GM20431 (cell line): ENCODE measurements around the gene SHISAL1.

Source experiments
- in situ Hi-C: fragments of 300-500 bp; cut with MseI, MboI; formaldehyde crosslinking; loops from one replicate; pipeline ENCODE4 v1.15.0; 2020; ENCODE audit warnings: low sequenced_read_pairs; ENCODE audit not compliant: unreplicated experiment

Gene SHISAL1

DNA sequence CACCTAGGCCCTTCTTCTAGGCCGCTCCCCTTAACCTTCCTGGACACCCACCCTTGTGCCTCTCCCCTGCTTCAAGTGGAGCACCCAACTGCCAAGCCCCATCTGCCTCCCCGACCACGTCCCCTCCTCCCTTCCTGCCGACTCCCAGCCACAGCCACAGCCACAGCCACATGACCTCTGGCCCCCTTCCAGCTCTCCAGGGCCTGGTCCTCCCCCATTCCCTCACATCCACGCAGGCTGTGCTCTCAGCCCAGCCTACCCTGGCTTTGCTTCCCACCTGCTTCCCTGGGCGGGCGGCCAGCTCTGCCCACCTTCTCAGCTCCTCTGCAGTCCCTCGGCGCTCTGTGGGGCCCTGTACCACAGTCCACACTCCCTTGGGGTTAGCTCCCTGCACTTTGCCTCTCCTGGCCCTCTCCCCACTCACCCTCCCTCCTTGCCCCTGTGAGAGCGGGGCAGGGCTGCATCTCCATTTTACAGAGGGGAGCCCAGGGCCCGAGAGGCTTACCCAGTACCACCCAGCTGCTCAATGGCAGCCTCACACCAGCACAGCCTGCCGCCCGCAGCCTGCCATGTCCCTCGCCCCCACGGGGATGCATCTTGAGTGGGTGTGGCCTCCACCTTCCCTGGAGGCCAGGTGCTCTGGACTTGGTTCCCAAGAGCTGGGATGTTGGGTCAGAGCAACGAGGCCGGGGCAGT lies 111.7 kb downstream of the SHISAL1 start:
- in situ Hi-C loops, result no loop called here

DNA sequence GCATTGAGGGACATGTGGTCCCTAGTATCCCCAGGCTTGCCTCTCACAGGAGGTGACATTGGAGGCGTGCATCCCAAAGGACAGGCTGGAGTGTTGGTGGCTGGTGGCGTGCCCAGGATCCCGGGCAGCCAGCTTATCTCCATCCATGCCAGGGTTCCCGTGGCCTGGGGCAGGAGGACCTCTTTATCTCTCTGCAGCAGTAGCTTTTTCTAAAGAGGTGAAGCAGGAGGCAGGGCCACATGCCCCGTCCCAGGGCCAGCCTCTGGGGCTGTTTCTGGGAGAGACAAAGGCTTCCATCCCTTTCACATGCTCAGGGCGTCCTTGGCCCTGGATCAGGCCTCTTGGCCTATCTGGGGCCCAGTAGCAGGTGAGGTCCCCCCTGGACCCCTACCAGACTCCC lies 112.3 kb downstream of the SHISAL1 start:
- in situ Hi-C loops, result no loop called here

DNA sequence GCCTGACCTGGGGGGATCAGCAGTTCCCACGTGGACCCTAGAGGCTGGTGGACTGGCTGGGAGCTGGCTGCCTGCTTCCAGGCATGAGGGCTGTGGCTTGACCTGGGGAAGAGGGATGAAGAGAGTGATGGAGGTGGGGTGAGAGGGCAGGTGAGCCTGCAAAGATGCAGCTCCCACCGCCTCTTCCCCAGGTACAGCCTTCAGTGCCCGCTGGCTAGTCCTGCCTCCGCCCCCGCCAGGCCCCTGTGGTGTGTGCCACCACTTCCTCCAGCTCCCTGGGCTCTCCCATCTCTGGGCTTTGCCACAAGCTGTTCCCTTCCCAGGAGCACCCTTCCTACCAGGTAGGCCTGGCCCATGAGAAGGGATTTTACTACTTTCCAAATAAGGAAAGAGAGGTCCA lies 112.9 kb downstream of the SHISAL1 start:
- in situ Hi-C loops, result no loop called here

DNA sequence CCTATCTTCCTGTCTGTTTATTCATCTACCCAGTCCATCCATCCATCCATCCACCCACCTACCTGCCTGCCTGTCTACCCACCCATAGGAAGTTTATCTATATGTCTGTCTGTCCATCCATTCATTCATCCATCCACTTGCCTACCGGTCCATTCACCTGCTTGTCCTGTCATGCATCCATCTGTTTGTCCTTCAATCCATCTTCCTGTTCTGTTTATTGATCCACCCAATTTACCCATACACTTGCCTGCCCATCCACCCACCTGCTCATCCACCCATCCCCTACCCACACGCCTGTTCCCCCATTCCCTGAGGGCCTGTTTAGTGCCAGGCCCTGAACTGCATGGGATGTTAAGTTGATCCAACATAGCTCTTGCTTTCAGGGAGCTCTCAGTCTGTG lies 113.6 kb downstream of the SHISAL1 start:
- in situ Hi-C loops, result no loop called here

DNA sequence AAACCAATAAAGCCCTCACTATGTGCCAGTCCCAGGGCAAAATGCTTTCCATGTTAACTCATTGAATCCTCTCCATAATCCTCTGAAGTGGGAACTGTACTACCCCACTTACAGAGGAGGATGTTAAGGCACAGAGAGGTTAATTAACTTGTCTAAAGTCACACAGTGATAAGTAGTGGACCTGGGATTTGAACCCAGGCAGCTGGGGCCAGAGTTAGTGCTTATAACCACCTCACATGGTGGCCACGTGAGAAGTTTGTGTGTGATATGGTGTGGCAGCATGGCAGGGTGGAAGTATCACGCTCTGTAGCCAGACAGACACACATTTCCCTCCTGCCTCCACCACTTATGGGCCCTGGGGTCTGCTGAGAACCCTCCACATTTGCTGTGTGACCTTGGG lies 115.5 kb downstream of the SHISAL1 start:
- in situ Hi-C loops, result no loop called here

DNA sequence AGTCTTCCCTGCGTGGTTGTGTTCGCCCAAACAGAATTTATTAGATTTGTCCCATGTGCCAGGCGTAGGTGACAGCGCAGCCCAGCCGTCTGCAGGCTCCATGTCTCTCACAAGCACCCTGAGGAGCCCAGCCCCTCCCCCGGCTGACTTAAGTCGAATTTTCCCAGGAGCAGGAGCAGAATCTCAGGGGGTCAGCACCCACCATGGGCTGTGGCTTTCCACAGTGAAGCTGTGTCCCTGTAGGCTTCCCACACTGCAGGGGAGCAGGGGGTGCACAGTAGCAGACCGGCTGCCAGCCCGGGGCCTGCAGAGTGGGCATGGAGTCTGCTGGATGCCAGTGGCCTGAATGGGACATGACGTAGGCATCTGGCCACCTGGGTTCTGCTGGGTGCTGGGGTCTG lies 116.0 kb downstream of the SHISAL1 start:
- in situ Hi-C loops, result no loop called here

DNA sequence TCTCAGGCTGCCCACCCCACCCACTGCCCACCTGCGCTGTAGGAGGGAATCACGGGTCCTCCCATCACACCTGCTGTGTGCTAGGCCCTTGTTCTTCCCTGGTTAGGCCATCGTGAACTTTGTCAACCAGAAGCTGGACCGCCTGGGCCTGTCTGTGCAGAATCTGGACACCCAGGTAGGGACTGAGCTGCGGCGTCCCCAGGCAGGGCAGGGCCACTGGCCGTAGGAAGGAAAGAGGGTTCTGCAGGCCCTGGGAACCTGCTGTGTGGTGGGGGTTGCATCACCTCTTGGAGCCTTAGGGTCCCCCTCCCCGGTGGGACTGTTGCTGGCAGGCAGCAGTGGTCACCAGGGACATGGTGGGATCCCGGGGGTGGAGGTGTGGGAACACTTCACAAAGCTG lies 116.5 kb downstream of the SHISAL1 start:
- in situ Hi-C loops, result no loop called here

DNA sequence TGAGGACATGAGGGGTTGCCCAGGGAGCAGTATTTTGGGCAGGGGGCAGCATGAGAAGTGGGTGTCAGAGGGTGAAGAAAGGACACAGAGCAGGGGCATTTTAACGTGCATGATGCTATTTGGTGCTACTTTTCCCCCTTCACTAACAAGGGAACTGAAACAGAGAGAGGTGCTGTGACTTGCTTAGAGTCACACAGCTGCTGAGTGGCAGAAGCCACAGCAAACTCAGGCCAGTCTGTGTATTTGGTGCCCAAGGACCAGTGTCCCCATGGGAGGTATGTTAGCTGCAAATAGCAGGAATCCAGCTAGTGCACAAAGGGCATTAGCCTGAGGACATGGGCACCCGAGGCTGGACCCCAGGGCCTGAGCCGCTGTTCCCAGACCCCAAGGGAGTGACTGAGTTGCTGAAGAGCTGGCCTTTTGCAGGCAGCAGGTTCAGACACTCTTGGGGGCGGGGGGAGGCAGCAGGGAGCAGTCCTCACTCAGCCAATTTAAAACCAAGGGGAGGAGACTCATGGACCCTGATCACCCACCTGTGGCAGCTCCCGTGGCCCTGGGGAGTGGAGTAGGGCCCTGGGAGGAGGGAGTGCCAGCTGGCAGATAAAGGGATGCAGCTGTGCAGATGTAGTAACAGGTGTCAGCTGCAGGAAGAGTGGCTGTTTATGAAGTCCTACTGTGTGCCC lies 117.4 kb downstream of the SHISAL1 start:
- in situ Hi-C loops, result no loop called here

DNA sequence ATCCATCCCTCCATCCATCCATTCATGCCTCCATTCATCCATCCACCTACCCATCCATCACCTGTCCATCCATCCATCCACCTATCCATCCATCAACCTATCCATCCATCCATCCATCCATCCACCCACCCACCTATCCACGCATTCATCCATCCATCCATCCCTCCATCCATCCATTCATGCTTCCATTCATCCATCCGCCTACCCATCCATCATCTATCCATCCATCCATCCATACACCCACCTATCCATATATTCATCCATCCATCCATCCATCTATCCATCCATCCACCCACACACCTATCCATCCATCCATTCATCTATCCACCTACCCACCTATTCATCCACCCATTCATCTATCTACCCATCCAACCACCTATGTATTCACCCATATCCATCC lies 118.2 kb downstream of the SHISAL1 start:
- in situ Hi-C loops, result no loop called here
